ENCODE data around the gene ADGRL1.

- TF ChIP-seq, protein P1, sequence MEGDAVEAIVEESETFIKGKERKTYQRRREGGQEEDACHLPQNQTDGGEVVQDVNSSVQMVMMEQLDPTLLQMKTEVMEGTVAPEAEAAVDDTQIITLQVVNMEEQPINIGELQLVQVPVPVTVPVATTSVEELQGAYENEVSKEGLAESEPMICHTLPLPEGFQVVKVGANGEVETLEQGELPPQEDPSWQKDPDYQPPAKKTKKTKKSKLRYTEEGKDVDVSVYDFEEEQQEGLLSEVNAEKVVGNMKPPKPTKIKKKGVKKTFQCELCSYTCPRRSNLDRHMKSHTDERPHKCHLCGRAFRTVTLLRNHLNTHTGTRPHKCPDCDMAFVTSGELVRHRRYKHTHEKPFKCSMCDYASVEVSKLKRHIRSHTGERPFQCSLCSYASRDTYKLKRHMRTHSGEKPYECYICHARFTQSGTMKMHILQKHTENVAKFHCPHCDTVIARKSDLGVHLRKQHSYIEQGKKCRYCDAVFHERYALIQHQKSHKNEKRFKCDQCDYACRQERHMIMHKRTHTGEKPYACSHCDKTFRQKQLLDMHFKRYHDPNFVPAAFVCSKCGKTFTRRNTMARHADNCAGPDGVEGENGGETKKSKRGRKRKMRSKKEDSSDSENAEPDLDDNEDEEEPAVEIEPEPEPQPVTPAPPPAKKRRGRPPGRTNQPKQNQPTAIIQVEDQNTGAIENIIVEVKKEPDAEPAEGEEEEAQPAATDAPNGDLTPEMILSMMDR (IDR thresholded peaks at IDR 0.05) = no peak
- TF ChIP-seq POLR2A (IDR thresholded peaks at IDR 0.05) = no peak
These were observed 22.1 kb downstream of the ADGRL1 start for GRCh38 chr19:14183741-14184350.

Data from thyroid gland (tissue), 4 donors.